GM18519 (cell line): ENCODE measurements around the gene GPR162.

ENCODE experiments used
- ATAC-seq: cut with Tn5 transposase; IDR thresholded peaks from one replicate; pipeline ENCODE4 v1.9.1; 2021; ENCODE audit warnings: mild to moderate bottlenecking, moderate library complexity; ENCODE audit not compliant: unreplicated experiment, low FRiP score

Gene GPR162

GRCh38 chr12:6820166-6820565 lies 1.5 kb upstream of the GPR162 start:
- ATAC-seq, result no peak

GRCh38 chr12:6822426-6823135 lies 960 bp downstream of the GPR162 start:
- ATAC-seq, result no peak

- ATAC-seq, result no peak
Observed at GRCh38 chr12:6823182-6824084, 1.8 kb downstream of the GPR162 start.

GRCh38 chr12:6824085-6824775 lies 2.6 kb downstream of the GPR162 start:
- no peak for ATAC-seq

- ATAC-seq, result no peak
Observed at GRCh38 chr12:6824901-6825381, 3.3 kb downstream of the GPR162 start.

GRCh38 chr12:6825398-6826124 lies 3.9 kb downstream of the GPR162 start:
- no peak for ATAC-seq

GRCh38 chr12:6826125-6826733 lies 4.6 kb downstream of the GPR162 start:
- ATAC-seq, result no peak

GRCh38 chr12:6826734-6827436 lies 5.3 kb downstream of the GPR162 start:
- ATAC-seq, result no peak

- no peak for ATAC-seq
Observed at GRCh38 chr12:6827437-6827911, 5.9 kb downstream of the GPR162 start.

- no peak for ATAC-seq
Observed at GRCh38 chr12:6827982-6828780, 6.6 kb downstream of the GPR162 start, which contains the start of gene P3H3. P3H3 (plus strand) TSS chr12:6828407; CDS start chr12:6828441, 34 bp downstream.

GRCh38 chr12:6828781-6829535 lies 7.3 kb downstream of the GPR162 start:
- ATAC-seq, result no peak

GRCh38 chr12:6829536-6830220 lies 8.1 kb downstream of the GPR162 start:
- ATAC-seq, result no peak

- no peak for ATAC-seq
Observed at GRCh38 chr12:6830286-6830890, 8.8 kb downstream of the GPR162 start.

- ATAC-seq, result no peak
Observed at GRCh38 chr12:6830999-6831398, 9.4 kb downstream of the GPR162 start.

- no peak for ATAC-seq
Observed at GRCh38 chr12:6831450-6831995, 9.9 kb downstream of the GPR162 start.

- ATAC-seq, result no peak
Observed at GRCh38 chr12:6832125-6832524, 10.5 kb downstream of the GPR162 start.
